ENCODE data around the gene KCNQ5.

- TF ChIP-seq CTCF (IDR thresholded peaks at IDR 0.05 in 2 of 3, conservative IDR thresholded peaks at IDR 0.05 in 1 of 3; ENCODE audit: borderline replicate concordance in 1 of 3, insufficient read depth in 1 of 3, low read depth in 2 of 3, low read length in 2 of 3) (no peak), POLR2A (IDR thresholded peaks at IDR 0.05; ENCODE audit: borderline replicate concordance, extremely low read depth, insufficient read depth, insufficient read length) (no peak), YY1 (IDR thresholded peaks at IDR 0.05; ENCODE audit: extremely low read depth, insufficient replicate concordance, low read depth, low read length) (no peak), EZH2phosphoT487 (IDR thresholded peaks at IDR 0.05; ENCODE audit: borderline replicate concordance) (no peak), MAX (IDR thresholded peaks at IDR 0.05) (no peak), FOSL1 (IDR thresholded peaks at IDR 0.05; ENCODE audit: low read depth) (no peak), SRF (IDR thresholded peaks at IDR 0.05; ENCODE audit: low read depth) (no peak), EZH2 (IDR thresholded peaks at IDR 0.05) (no peak), REST (IDR thresholded peaks at IDR 0.05; ENCODE audit: low read depth) (no peak)
Measured at GRCh38 chr6:73076211-73076954, 454.5 kb downstream of the KCNQ5 start.

All from HCT116 (cell line).